Panc1 (cell line): Measurements from ENCODE around the gene OSBPL9. TPM values are rescaled to one million over a fixed set of nuclear protein-coding genes. Genes with fewer than 3 reads are reported as not detected.

Source experiments
- ATAC-seq: fragments of 200-7000 bp; cut with Tn5 transposase; 2 replicates; pipeline ENCODE4 v1.9.1; 2020; ENCODE audit warnings: mild to moderate bottlenecking, moderate library complexity
- BruUV-seq: library from RNA; stranded (reverse); fragments of 400-500 nt; replicated peaks from 2 replicates; lab custom pipeline; 2021; lab: Mats Ljungman, UMichigan
- CTCF ChIA-PET: fragments of 300-600 bp; sonication (Branson Sonifier 250); formaldehyde crosslinking; loops from one replicate; lab custom pipeline; 2022; ENCODE audit warnings: antibody characterized with exemption; lab: Charles Lee
- POLR2A ChIA-PET: fragments of 300-600 bp; sonication (Branson Sonifier 250); formaldehyde crosslinking; loops from one replicate; lab custom pipeline; 2022; ENCODE audit warnings: antibody characterized with exemption; lab: Charles Lee
- DNase-seq: peaks from one replicate; pipeline ENCODE4 v3.0.0-alpha.2; 2010; ENCODE audit warnings: low read depth, low spot score
- H3K27ac ChIP-seq: 2 replicates; pipeline ENCODE4 v1.5.1; 2011; ENCODE audit warnings: mild to moderate bottlenecking, low read length, inconsistent platforms
- H3K27me3 ChIP-seq: fragments of 200-500 bp; sonication (Bioruptor generic); 2 replicates; pipeline ENCODE4 v1.6.0; 2014; ENCODE audit warnings: low read length, inconsistent platforms; ENCODE audit not compliant: control insufficient read depth, insufficient read depth
- H3K36me3 ChIP-seq: fragments of 200-500 bp; sonication (Bioruptor generic); 2 replicates; pipeline ENCODE4 v1.5.1; 2014; ENCODE audit warnings: inconsistent platforms, mild to moderate bottlenecking, low read length, moderate library complexity; ENCODE audit not compliant: control insufficient read depth, insufficient read depth
- H3K4me1 ChIP-seq: 2 replicates; pipeline ENCODE4 v1.5.1; 2011; ENCODE audit warnings: inconsistent platforms, mild to moderate bottlenecking, low read length, moderate library complexity; ENCODE audit not compliant: control insufficient read depth, insufficient read depth
- H3K4me3 ChIP-seq, 2 experiments: 2 replicates each; pipeline ENCODE4 v1.5.1; 2011 to 2012; ENCODE audit warnings: low read depth in 2 of 2, low read length in 2 of 2, mild to moderate bottlenecking in 2 of 2, inconsistent platforms in 1 of 2, moderate library complexity in 1 of 2
- H3K9me3 ChIP-seq: fragments of 200-500 bp; sonication (Bioruptor generic); 2 replicates; pipeline ENCODE4 v1.5.1; 2014; ENCODE audit warnings: low read depth, mild to moderate bottlenecking, inconsistent platforms, low read length, moderate library complexity; ENCODE audit not compliant: control insufficient read depth, insufficient read depth
- POLR2AphosphoS5 ChIP-seq: IDR thresholded peaks from 2 replicates; pipeline ENCODE4 v1.6.1; 2012; ENCODE audit warnings: mild to moderate bottlenecking, low read depth, low read length, moderate library complexity
- REST ChIP-seq, 2 experiments: IDR thresholded peaks; 2 replicates each; pipeline ENCODE4 v1.6.1; 2011 to 2012; ENCODE audit warnings: low read depth in 2 of 2, control low read depth in 1 of 2, low read length in 1 of 2, mild to moderate bottlenecking in 1 of 2, moderate library complexity in 1 of 2; ENCODE audit not compliant: insufficient read depth in 1 of 2
- SIN3A ChIP-seq: IDR thresholded peaks from 2 replicates; pipeline ENCODE4 v1.6.1; 2012; ENCODE audit warnings: low read depth, mild to moderate bottlenecking, low read length, moderate library complexity, borderline replicate concordance; ENCODE audit not compliant: insufficient read depth
- TCF7L2 ChIP-seq: IDR thresholded peaks from 2 replicates; pipeline ENCODE4 v1.6.1; 2011; ENCODE audit warnings: mild to moderate bottlenecking, low read depth, low read length, inconsistent platforms
- in situ Hi-C: cut with HindIII; loops from 2 replicates; pipeline ENCODE4 v1.10.0; 2016; ENCODE audit warnings: low sequenced_read_pairs, low pct_unique_long_range_greater_than_20kb
- intact Hi-C: fragments of 100-400 bp; cut with micrococcal nuclease; formaldehyde crosslinking; loops from one replicate; pipeline ENCODE4 v1.10.0; 2022; ENCODE audit not compliant: unreplicated experiment
- total RNA-seq: library from RNA; stranded (reverse); gene quantifications from one replicate; pipeline ENCODE4 v1.2.1, GENCODE V29; 2021; ENCODE audit not compliant: unreplicated experiment
- TF ChIP-seq, protein P1 (sequence below): fragments of 450-650 bp; IDR thresholded peaks from 2 replicates; pipeline ENCODE4 v1.5.1; 2017; ENCODE audit warnings: mild to moderate bottlenecking

OSBPL9 gene
- total RNA-seq, 1 experiment from 2014 or later, result 85.5 TPM

GRCh38 chr1:51610637-51611036 is 6.3 kb upstream of the OSBPL9 start:
- H3K4me1 ChIP-seq, result peaks cover 18% of the 10 kb centered on the region
- ATAC-seq (no peak; the same call in 1 of the 2 replicates), DNase-seq (no peak)
- H3K36me3 ChIP-seq, result no peaks in the 10 kb centered on the region
- in situ Hi-C loops, result no loop called here
- no peaks in the 10 kb centered on the region for H3K9me3 ChIP-seq
- TF ChIP-seq POLR2AphosphoS5 (no peak), REST (IDR thresholded peaks at IDR 0.05; ENCODE audit: insufficient read depth in 1 of 2, low read depth in 2 of 2, low read length in 1 of 2) (no peak), TCF7L2 (no peak)
- CTCF ChIA-PET, result interaction anchor here (0.5 kb wide), 1 partner anchor 8 kb away, joined by 11 read pairs; no protein-coding TSS in a partner anchor
- intact Hi-C loops, result no loop called here
- H3K27me3 ChIP-seq, result no peaks in the 10 kb centered on the region
- BruUV-seq, result no TSS peak
- POLR2A ChIA-PET, result interaction anchor here (0.6 kb wide), 3 partner anchors 26 to 42 kb away, joined by 5 to 10 read pairs (median 5); no protein-coding TSS in a partner anchor
- H3K27ac ChIP-seq, result peak overlapping the region; percentile 42; the same call in 1 of the 2 replicates
- no peak overlapping the region for H3K4me3 ChIP-seq

- no peak for ATAC-seq
- H3K27ac ChIP-seq, result no peak overlapping the region
- ChIA-PET CTCF (no interaction called here), POLR2A (interaction anchor here (0.6 kb wide), 1 partner anchor 86 kb away, joined by 3 read pairs; no protein-coding TSS in a partner anchor)
- no peak for DNase-seq
- H3K9me3 ChIP-seq, result no peaks in the 10 kb centered on the region
- TF ChIP-seq POLR2AphosphoS5 (no peak), TCF7L2 (no peak), REST (IDR thresholded peaks at IDR 0.05; ENCODE audit: insufficient read depth in 1 of 2, low read depth in 2 of 2, low read length in 1 of 2) (no peak), SIN3A (no peak)
- TF ChIP-seq, protein P1, sequence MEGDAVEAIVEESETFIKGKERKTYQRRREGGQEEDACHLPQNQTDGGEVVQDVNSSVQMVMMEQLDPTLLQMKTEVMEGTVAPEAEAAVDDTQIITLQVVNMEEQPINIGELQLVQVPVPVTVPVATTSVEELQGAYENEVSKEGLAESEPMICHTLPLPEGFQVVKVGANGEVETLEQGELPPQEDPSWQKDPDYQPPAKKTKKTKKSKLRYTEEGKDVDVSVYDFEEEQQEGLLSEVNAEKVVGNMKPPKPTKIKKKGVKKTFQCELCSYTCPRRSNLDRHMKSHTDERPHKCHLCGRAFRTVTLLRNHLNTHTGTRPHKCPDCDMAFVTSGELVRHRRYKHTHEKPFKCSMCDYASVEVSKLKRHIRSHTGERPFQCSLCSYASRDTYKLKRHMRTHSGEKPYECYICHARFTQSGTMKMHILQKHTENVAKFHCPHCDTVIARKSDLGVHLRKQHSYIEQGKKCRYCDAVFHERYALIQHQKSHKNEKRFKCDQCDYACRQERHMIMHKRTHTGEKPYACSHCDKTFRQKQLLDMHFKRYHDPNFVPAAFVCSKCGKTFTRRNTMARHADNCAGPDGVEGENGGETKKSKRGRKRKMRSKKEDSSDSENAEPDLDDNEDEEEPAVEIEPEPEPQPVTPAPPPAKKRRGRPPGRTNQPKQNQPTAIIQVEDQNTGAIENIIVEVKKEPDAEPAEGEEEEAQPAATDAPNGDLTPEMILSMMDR, result no peak
- BruUV-seq, result no TSS peak
- peaks cover 2% of the 10 kb centered on the region; the same call in 1 of the 2 replicates for H3K36me3 ChIP-seq
- intact Hi-C loops (no loop called here), in situ Hi-C loops (no loop called here)
- peaks cover 15% of the 10 kb centered on the region for H3K4me1 ChIP-seq
- H3K4me3 ChIP-seq, result no peak overlapping the region
- H3K27me3 ChIP-seq, result no peaks in the 10 kb centered on the region
Measured at GRCh38 chr1:51612447-51612961, 4.4 kb upstream of the OSBPL9 start.
